Ishikawa (cell line): ENCODE results near the gene LPAR3.

Experiments used
- CEBPB ChIP-seq: IDR thresholded peaks from 2 replicates; pipeline ENCODE4 v1.6.1; 2012
- EGR1 ChIP-seq: IDR thresholded peaks from 2 replicates; pipeline ENCODE4 v1.6.1; 2012
- EP300 ChIP-seq: IDR thresholded peaks from 2 replicates; pipeline ENCODE4 v1.6.1; 2012; ENCODE audit warnings: borderline replicate concordance
- MAX ChIP-seq: IDR thresholded peaks from 2 replicates; pipeline ENCODE4 v1.6.1; 2012
- RAD21 ChIP-seq: IDR thresholded peaks from 2 replicates; pipeline ENCODE4 v1.6.1; 2012; ENCODE audit warnings: low read depth
- TAF1 ChIP-seq: IDR thresholded peaks from 2 replicates; pipeline ENCODE4 v1.6.1; 2012; ENCODE audit warnings: low read depth, mild to moderate bottlenecking
- TCF12 ChIP-seq: IDR thresholded peaks from 2 replicates; pipeline ENCODE4 v1.6.1; 2012; ENCODE audit warnings: low read depth
- TEAD4 ChIP-seq: IDR thresholded peaks from 2 replicates; pipeline ENCODE4 v1.6.1; 2012
- USF1 ChIP-seq: IDR thresholded peaks from 2 replicates; pipeline ENCODE4 v1.6.1; 2012
- YY1 ChIP-seq: IDR thresholded peaks from 2 replicates; pipeline ENCODE4 v1.6.1; 2012; ENCODE audit warnings: low read depth
- ZBTB7A ChIP-seq: IDR thresholded peaks from 2 replicates; pipeline ENCODE4 v1.6.1; 2012; ENCODE audit warnings: low read depth
- TF ChIP-seq, protein P1 (sequence below): IDR thresholded peaks from 2 replicates; pipeline ENCODE4 v1.6.1; 2012; ENCODE audit warnings: low read depth, mild to moderate bottlenecking

- TF ChIP-seq ZBTB7A (no peak), RAD21 (no peak), YY1 (no peak), TEAD4 (no peak), EP300 (no peak), TCF12 (no peak), MAX (no peak), USF1 (no peak), EGR1 (no peak), CEBPB (no peak), TAF1 (no peak)
- TF ChIP-seq, protein P1, sequence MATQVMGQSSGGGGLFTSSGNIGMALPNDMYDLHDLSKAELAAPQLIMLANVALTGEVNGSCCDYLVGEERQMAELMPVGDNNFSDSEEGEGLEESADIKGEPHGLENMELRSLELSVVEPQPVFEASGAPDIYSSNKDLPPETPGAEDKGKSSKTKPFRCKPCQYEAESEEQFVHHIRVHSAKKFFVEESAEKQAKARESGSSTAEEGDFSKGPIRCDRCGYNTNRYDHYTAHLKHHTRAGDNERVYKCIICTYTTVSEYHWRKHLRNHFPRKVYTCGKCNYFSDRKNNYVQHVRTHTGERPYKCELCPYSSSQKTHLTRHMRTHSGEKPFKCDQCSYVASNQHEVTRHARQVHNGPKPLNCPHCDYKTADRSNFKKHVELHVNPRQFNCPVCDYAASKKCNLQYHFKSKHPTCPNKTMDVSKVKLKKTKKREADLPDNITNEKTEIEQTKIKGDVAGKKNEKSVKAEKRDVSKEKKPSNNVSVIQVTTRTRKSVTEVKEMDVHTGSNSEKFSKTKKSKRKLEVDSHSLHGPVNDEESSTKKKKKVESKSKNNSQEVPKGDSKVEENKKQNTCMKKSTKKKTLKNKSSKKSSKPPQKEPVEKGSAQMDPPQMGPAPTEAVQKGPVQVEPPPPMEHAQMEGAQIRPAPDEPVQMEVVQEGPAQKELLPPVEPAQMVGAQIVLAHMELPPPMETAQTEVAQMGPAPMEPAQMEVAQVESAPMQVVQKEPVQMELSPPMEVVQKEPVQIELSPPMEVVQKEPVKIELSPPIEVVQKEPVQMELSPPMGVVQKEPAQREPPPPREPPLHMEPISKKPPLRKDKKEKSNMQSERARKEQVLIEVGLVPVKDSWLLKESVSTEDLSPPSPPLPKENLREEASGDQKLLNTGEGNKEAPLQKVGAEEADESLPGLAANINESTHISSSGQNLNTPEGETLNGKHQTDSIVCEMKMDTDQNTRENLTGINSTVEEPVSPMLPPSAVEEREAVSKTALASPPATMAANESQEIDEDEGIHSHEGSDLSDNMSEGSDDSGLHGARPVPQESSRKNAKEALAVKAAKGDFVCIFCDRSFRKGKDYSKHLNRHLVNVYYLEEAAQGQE, result no peak
Observed at GRCh38 chr1:84775535-84775920, 117.5 kb downstream of the LPAR3 start.
